ENCODE data around the gene NRIP3. TPM values are rescaled to one million over a fixed set of nuclear protein-coding genes. Genes with fewer than 3 reads are reported as not detected.

NRIP3 gene
- total and polyA plus RNA-seq, 2 of the 13 experiments (the other 11 are each of a cell fraction or from before 2014, with no cell fraction given), result 0.04 to 0.07 TPM

- 84% methylated on average over 11 of the region's 12 CpGs for WGBS (ENCODE audit: low lambda C conversion rate)
- H3K27me3 ChIP-seq (ENCODE audit: control insufficient read depth in 1 of 2, insufficient read depth in 2 of 2, low read length in 2 of 2), result no peaks in the 10 kb centered on the region
- peaks cover 7% of the 10 kb centered on the region; the same call in 1 of the 2 replicates for H3K4me1 ChIP-seq (ENCODE audit: insufficient read depth, low read length)
- no peaks in the 10 kb centered on the region for H3K9me3 ChIP-seq (ENCODE audit: low read length)
- CTCF ChIA-PET (ENCODE audit: low intra/inter-chr PET ratio, low total read pairs), result no interaction called here
- H3K79me2 ChIP-seq (ENCODE audit: insufficient read depth, low read length), result no peaks in the 10 kb centered on the region
- intact Hi-C loops (cut with micrococcal nuclease; ENCODE audit: unreplicated experiment) (no loop called here), in situ Hi-C loops (cut with HindIII; ENCODE audit: extremely low pct_ligation_motif_present, low pct_unique_long_range_greater_than_20kb) (no loop called here)
- no TSS peak for BruUV-seq (replicated peaks)
- POLR2A ChIA-PET, result no interaction called here
- no peak within 1 kb of the TSS for H2AFZ ChIP-seq (ENCODE audit: low read length)
- H3K27ac ChIP-seq (ENCODE audit: extremely low read length, insufficient read depth, low read length), result no peak within 1 kb of the TSS
- no peak within 1 kb of the TSS for H3K4me2 ChIP-seq (ENCODE audit: low read depth, low read length)
- ATAC-seq (no peak; the same call in 2 of the 3 replicates), DNase-seq (ENCODE audit: low spot score) (no peak), FAIRE-seq (no peak)
- TF ChIP-seq ZNF619 (CRISPR knock-in tag; IDR thresholded peaks at IDR 0.05) (no peak), BCLAF1 (IDR thresholded peaks at IDR 0.05) (no peak)
- no peaks in the 10 kb centered on the region for H4K20me1 ChIP-seq (ENCODE audit: insufficient read depth, low read length)
- H3K9ac ChIP-seq (ENCODE audit: insufficient read depth, low read depth, low read length), result no peak within 1 kb of the TSS
- H3K4me3 ChIP-seq (replicated peaks in 1 of 3; ENCODE audit: insufficient read depth in 1 of 3, low read depth in 2 of 3, low read length in 3 of 3), result no peak within 1 kb of the TSS
- H3K36me3 ChIP-seq (replicated peaks in 1 of 2; ENCODE audit: control insufficient read depth in 1 of 2, insufficient read depth in 2 of 2, low read length in 2 of 2), result no peaks in the 10 kb centered on the region
Measured at GRCh38 chr11:8932564-8933180, 71.1 kb downstream of the NRIP3 start, which contains the start of gene C11orf16. C11orf16 (minus strand) TSS chr11:8932947; CDS start chr11:8932308, 639 bp downstream.

Small RNA genes lying within 50 kb of the gene (small RNA-seq; reads per million reads assigned to genes)
- 0 reads per million in 3 experiments for gene RF00019 (ENCODE audit: insufficient read depth in 2 of 3, insufficient read length in 3 of 3, low read depth in 2 of 3, low replicate concordance in 1 of 3)

Other genes with a start within 250 kb of the NRIP3 start
- 20.3 and 21.6 TPM in 2 replicates for gene AKIP1, start 92.8 kb downstream of the NRIP3 start, total RNA-seq (2016; rRNA removed; fragmentation: Illumina TruSeq; extraction: Trizol)
- gene AKIP1, start 92.8 kb downstream of the NRIP3 start, polyA plus RNA-seq (2011; rRNA removed), result 10.0 and 11.8 TPM in 2 replicates
- gene C11orf16, start 71.1 kb downstream of the NRIP3 start, total RNA-seq (2016; rRNA removed; fragmentation: Illumina TruSeq; extraction: Trizol), result not detected in 2 replicates
- gene C11orf16, start 71.1 kb downstream of the NRIP3 start, polyA plus RNA-seq (2011; rRNA removed), result not detected in 2 replicates
- gene ASCL3, start 61.0 kb downstream of the NRIP3 start, total RNA-seq (2016; rRNA removed; fragmentation: Illumina TruSeq; extraction: Trizol), result not detected in 2 replicates
- not detected in 2 replicates for gene ASCL3, start 61.0 kb downstream of the NRIP3 start, polyA plus RNA-seq (2011; rRNA removed)
- gene TMEM9B, start 39.6 kb downstream of the NRIP3 start, total RNA-seq (2016; rRNA removed; fragmentation: Illumina TruSeq; extraction: Trizol), result 17.4 and 20.8 TPM in 2 replicates
- gene TMEM9B, start 39.6 kb downstream of the NRIP3 start, polyA plus RNA-seq (2011; rRNA removed), result 12.3 and 12.4 TPM in 2 replicates
- gene SCUBE2, start 87.6 kb upstream of the NRIP3 start, total RNA-seq (2016; rRNA removed; fragmentation: Illumina TruSeq; extraction: Trizol), result not detected in 2 replicates
- 0.09 TPM in 1 of 2 replicates, not detected in the other for gene SCUBE2, start 87.6 kb upstream of the NRIP3 start, polyA plus RNA-seq (2011; rRNA removed)